GM21423 (cell line): ENCODE data around the gene GAS2L2.
"Not testable (repeated sequence)": the region's sequence is repeated elsewhere in the genome, so short reads cannot be mapped to it uniquely, and the experiment has no call there.

ENCODE experiments used
- ATAC-seq: cut with Tn5 transposase; IDR thresholded peaks from one replicate; pipeline ENCODE4 v1.9.1; 2021; ENCODE audit warnings: mild to moderate bottlenecking, moderate library complexity; ENCODE audit not compliant: unreplicated experiment

GAS2L2 gene

DNA sequence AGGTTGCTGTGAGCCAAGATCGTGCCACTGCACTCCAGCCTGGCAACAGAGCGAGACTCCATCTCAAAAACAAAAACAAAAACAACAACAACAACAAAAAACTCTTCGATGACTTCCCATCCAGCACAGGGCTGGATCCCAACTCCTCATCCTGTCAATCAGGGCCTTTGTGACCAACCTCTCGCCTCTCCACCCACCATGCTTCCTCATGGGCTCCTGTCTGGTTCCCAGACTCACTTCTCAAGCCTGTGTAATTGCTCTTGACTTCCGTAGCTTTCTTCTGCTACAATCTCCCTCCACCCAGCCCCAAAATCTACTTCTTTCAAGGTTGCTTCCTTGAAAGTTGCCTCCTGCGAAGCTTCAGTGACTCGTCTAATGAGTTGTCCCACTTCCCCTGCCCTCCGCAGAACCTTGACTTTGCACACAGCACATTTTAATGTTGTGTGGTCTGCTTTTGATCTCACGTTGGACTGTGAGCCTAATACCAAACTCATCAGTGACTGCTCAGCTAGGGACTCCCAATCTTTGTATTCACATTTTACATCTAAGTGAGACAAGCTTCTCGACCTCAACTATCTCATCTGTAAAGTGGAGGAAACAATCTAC is 22.5 kb downstream of the GAS2L2 start:
- no peak for ATAC-seq

DNA sequence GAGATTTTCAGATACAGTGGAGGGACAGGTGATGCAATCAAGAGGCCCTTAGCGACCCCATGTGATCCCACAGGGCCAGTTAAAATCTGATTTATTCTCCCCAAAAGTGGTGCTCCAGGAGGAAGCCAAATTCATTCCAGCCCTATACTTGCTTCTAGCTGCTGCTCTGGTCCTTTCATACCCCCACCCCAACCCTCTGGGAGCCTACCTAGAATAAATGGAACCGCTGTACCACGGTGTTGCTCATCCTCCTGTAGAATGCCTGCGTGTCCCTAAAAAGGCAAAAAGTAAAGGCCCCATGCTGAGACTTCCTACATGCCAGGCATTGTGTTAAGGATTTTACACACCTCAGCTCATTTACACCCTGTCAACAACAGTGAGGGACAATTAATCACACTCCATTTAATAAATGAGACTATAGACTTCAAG is 23.6 kb downstream of the GAS2L2 start:
- no peak for ATAC-seq

DNA sequence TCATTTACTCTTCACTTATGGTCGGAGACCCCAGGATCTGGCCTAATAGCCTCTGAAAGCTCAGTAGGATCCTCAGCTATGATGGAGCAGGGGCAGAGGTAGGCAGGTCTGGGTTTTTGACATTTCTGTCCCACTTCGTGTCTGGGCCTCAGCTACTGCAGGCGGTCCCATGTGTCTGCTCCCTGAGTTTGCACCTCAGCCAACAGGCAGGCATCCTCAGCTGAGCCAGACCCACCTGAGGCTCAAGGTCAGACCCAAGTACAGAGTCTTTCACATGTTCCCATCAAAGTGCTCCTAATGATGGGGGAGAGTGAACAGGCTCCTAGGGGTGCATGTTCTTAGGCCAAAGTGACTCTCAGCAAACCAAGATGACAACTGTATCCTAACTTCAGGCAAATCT is 24.5 kb downstream of the GAS2L2 start:
- no peak for ATAC-seq

DNA sequence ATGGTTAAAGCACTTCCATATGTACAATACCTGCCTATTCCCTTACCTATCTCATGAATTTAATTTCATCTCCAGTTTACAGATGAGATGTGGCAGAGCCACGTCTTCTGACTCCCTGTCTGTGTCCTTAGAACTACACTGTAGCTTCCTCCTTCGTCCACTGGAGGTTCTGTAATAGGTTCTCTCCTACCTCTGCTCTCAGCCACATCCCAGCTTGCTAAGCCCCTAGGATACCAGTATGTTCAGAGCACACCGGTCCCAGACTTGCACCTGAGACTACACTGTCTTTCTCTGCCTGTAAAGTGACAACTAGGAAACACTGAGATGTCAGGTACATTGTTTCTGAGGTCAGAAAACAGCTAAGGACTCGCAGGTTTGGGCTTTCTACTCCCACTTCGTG is 25.4 kb downstream of the GAS2L2 start:
- ATAC-seq = no peak

DNA sequence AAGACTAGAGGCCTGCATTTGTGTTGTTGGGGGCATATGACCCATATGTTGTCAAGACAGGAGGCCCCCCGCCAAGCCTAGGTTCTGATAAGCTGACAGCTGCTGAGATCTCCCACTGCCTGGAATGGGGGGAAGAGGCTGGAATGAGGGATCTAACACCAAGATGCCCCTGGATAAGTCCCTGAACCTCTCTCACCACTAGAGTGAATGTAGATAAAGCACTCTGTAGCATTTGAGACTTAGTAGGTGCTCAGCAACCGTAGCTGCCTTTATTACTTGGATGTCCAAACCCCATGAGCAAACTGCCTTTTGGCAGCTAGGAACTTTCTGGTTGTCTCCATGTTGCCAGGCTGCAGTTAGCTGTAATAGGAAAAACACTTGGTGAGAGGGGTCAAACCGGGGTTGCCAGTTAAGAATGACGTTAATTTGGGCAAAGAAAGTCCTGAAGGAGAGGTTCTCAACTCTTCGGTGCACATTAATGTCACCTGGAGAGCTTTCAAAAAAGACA is 26.0 kb downstream of the GAS2L2 start:
- no peak for ATAC-seq

DNA sequence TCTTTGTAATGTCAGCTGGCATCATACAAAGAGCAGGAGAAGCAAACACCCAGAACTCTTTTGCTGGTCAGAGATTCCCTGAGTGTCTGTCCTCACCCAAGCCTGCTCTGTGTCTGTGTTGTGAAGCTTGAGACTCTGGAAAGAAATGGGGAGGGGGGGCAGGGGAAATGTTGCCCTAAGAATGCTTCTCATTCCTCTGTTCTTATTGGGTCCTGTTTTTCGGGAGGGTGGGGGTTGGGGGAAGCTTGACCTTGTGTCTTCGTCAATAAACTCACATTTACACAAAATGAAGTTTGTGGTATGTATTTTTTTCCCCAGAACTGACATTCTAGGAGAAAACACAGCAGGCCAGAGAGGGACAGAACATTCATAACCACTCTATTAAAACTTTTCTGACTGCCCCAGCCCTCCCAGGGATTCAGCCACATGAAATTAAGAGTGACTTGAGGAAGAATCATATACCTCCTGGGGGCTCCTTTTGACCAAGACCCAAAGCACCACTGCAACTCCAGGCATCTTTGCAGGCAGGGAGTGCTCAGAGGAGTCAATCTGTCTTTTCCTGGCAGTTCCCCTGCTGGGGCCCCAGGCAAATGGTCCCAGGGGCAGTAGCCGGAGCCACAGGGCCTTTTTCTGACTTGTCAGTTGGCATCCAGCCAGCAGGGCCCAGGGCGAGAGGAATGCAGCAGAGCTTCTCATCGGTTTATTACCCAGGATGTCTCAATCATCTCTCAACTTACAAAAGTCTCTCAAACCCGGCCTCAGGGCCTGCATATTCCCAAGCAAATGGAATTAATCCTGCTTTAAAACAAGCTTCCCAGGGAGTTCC is 26.7 kb downstream of the GAS2L2 start:
- no peak for ATAC-seq

DNA sequence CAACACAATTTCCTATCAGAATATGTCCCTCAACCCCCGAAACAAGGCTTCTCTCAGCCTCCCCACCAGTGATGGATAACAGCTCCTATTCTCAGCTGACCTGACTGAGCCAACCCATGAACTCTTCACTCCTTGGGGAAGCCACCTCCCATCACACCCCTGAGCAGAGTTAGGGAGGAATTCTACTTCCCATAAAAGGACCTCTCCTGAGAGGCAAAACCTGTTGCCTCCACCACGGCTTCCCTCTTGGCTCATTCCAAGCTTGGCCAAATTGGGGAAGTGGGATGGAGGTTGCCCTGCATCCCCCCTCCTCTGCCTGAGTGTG is 27.3 kb downstream of the GAS2L2 start:
- no peak for ATAC-seq

DNA sequence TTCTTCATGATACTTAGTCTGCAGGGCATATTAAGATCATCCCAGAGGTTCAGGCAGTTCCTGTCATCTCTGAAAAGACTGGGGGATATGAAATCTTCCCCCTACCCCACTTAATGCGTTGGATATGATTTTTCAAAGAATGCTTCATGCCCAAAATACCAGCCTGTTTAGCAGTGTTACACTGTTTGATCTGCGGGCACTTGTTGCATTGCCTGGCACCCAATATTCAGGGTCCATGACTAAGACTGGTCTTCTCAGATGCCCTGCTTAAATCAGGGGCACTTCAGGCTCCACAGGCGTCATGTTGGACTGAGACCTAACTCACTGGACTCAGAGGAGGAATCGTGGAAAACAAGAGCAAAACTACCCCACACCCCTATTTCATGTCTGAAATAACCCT is 28.0 kb downstream of the GAS2L2 start:
- ATAC-seq = no peak

DNA sequence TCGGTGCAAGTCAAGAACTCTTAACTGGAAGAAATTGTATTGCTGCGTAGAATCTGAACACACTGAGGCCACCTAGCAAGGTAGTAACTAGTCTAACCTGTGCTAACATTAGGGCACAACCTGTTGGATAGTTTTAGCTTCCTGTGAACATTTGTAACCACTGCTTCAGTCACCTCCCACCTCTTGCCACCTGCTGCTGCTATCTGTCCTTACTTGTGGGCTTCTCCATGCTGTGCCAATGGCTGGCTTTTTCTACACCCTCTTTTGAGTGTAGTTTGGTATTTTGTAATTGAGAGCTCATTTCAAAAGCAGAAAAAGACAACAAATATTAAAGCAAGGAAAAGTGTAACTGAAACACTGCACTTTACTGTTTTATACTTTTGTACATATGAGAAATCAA is 29.3 kb downstream of the GAS2L2 start:
- ATAC-seq = no peak

DNA sequence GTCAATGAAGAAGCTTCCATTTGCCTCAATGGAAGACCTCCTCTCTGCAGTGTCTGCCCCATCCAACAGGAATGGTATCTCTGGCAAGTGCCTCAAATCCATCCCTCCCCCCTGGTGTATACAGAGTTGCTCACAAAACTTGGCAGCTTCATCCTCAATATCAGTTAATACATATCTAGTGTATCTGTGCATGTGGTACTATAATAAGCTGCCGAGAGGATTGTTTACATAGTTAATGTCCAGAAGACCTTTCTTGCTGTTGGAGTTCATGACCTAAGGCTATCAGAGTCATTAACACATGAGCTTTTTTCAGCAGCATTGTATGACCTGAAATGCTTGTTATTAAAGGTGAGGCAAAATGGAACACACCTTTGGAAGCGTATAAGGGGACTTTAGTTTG is 35.6 kb downstream of the GAS2L2 start:
- ATAC-seq = no peak

DNA sequence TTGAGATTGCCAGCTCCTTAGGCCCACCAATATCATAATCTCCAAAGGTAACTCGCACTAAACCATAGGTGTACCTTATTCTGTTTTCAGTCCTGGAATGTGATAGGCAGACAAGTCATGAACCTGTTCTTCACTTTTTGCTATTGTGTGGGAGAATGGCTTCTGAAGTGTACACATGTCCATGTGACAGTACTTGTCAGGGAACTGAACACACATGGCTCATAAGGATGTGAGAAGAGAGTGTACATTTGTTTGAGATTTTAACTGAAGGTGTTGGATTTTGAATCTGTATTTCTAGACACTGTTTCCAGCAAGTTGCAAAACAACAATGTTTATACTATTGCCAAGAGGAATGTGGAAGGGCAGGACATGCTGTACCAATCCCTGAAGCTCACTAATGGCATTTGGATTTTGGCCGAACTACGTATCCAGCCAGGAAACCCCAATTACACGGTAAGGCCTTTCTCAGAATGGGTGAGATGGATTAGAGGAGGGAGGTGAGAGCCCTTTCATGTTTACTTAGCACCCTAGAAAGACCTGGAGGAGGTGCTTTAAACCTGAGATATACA is 36.1 kb downstream of the GAS2L2 start:
- no peak for ATAC-seq

DNA sequence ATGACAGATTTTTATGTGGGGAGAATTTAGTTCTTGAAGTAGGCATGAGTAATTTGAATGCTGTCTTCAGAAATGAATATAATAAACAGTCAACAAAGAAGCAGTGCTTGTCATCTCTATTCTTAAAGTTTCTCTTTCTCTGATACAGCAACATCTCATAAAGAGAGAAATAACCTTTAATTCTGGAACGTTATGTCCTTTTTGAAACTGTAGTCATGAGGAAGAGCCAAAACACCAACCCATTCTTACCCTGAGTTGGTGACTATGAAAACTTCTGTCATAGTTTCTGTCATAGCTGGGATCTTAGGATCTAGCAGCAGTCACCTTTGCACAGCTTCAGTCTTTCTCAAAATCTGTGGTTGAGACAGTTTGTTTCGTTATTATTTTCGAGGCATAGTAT is 36.9 kb downstream of the GAS2L2 start:
- ATAC-seq = no peak

DNA sequence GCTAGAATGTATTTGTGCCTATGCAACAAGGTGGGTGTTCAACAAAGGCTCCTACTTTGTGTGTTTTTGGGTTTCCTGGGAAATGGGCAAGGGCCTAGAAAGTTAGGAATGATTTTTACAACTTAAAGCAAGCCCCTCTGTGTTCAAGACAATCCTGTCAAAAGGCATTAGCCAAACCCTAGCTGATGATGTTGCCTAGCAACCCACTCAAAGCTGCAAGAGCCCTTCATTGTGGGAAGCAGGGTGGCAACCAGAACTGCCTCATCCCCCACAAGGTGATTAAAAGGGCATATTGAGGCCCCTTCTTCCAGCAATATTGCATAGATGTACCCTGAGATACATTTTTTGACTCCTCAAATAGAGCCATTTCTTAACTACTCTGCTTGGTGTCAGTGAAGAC is 37.6 kb downstream of the GAS2L2 start:
- ATAC-seq = no peak

DNA sequence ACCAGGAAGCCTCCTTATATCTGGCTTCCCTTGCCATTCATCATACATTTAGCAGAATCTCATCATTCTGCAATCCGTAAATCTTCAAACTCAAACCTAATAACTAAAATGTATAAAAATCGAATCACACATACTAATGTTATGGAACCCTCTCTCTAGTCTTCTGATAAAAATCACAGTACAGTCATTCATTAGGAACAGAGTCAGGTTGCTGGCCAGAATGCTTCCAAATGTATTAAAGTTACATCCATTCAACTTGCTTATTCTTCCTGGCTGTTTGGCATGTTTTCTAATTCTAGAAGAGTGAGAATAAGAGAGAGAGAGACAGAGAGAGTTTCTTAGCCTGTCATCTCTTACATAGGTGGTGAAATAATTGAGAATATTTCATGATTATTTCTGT is 38.1 kb downstream of the GAS2L2 start:
- no peak for ATAC-seq

DNA sequence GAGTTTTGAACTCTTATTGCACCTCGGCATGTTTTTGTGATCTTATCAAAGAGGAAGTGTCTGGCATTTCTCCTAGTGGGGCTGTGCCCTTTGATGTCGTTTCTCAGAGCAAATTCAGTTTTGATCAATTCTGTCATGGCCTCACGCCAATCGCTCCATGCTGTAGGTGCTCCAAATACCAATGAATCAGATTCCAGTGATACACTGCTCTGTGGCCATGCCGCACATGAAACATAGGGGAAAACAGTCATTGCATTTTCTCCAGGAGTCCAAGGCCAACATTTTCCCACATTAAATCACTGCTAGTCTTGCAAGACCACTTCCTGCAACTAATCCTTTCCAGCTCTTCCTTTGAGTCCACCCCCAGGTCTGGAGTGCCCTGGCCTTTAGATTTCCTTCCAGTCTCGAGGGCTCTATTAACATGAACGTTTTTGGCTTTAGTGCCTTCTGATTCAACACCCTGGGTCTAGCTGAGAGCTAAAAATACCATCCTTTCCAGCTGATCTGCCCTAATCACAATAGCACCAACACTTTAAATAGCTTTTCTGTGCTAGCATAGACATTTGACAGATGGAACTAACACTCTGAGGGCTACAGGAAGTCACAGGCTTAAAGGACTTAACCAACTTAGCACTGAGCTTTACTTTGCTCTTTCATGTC is 39.8 kb downstream of the GAS2L2 start:
- no peak for ATAC-seq

DNA sequence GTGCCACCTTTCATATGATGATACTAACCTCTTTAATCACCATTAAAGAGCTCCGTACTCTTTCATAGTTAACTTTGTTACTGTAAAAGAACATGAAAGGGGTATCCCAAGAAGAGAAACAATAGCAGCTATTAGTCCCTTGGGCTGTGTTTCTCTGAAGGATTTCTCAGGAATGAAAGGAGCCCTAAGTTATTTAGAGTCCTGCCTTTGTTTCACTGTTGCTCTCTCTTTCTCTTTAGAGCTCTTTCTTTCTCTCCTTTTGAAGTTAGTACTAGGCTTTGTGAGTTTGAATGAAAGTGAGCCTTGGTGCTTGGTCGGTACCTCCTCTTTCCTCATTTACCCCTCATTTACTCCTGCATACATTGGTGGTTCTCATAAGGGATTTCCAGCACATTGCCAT is 42.1 kb downstream of the GAS2L2 start:
- ATAC-seq = no peak

DNA sequence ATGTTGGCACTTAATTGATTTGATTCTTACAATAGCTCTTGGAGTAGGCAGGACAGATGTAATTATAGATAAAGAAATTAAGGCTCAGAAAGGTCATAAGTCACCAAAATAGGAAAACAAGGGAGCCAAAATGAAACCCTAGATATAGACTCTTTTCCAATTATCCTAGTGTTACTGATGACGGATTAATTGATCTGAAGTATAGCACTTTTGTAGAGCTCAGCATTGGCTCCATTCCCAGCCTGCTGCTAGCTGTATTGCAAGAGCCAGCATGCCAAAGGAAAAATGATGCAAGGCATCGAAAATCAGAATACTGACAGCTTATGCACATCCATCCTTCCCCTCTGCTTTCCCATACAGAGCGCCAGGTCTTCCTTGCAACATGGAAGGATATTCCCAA is 43.2 kb downstream of the GAS2L2 start:
- no peak for ATAC-seq

DNA sequence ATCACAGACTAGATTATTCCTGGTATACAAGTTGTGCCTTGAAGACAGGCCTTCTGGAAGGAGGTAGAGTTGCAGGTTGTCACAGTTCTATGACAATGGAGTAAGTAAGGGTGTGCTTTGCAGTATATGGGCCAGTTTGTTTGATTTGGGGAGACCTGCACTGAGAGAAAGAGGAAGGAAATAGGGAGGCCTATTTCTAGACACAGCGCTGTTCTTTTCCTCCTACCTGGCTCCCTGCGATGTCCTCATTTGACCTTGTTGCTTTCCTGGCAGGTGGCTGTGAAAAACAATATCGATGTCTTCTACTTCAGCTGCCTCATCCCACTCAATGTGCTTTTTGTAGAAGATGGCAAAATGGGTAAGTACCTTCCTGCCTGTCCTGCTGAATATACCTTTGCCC is 44.1 kb downstream of the GAS2L2 start:
- ATAC-seq = no peak

DNA sequence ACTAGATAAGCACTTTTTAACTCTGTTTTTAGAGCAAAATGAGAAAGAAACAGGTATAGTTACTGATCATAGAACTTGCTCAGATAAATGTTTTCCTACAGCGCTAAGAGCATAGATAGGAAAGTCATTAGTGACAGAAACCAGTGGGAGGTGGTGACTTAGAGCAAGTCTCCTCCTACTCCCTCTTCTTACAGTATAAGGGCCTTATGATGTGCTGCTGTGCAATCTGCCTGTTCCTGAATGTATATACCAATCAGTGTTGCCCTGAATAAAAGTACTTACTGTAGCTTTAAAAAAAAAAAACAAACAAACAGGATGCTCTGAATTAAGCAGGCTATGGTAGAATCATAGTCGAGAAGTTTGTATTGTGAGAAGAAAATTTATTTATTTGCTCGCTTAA is 44.9 kb downstream of the GAS2L2 start:
- ATAC-seq = no peak

DNA sequence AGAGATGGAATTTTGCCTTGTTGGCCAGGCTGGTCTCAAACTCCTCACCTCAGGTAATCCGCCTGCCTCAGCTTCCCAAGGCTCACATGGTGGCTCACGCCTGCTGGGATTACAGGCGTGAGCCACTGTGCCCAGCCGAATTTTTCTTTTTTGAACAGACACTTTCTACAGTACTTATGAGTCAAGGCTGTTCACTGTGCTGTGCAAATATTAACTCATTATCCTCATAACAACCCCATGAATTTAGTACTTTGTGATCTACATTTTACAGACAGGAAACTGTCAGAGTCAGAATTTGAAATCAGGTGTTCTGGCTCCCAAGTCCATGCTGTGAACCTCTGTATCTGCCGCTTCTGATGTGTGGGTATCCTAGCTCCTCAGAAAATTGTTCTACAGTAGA is 47.3 kb downstream of the GAS2L2 start:
- no peak for ATAC-seq

DNA sequence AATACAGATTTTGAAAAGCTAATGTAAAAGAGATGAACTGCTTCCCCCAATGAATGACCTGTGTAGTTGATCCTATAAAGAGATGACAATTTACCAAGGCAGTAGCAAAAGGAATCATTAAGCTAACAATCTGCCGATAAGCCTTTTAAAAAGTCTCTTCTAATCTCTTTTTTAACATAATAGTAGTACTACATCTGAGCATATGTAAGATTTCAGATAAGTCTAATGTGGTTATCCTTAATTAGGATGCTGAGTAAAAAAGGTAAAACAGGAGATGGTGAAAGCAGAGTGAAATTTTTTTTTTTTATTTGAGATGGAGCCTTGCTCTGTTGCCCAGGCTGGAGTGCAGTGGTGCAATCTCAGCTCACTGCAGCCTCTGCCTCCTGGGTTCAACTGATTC is 47.8 kb downstream of the GAS2L2 start:
- ATAC-seq = no peak

DNA sequence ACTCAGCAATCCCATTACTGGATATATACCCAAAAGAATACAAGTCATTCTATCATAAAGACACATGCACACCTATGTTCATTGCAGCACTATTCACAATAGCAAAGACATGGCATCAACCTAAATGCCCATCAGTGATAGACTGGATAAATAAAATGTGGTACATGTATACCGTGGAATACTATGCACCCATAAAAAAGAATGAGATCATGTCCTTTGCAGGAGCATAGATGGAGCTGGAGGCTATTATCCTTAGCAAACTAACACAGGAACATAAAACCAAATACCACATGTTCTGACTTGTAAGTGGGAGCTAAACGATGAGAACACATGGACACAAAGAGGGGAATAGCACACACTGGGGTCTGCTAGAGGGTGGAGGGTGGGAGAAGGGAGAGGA is 49.7 kb downstream of the GAS2L2 start:
- not testable (repeated sequence) for ATAC-seq
